Keratinocyte (primary cell): ENCODE measurements around the gene EMX1. TPM values are rescaled to one million over a fixed set of nuclear protein-coding genes. Genes with fewer than 3 reads are reported as not detected.
"Not testable (repeated sequence)": the region's sequence is repeated elsewhere in the genome, so short reads cannot be mapped to it uniquely, and the experiment has no call there.

Source experiments
- DNase-seq: peaks from one replicate; pipeline ENCODE4 v3.0.0-alpha.2; 2011; ENCODE audit warnings: low read depth, missing footprints, low spot score
- FAIRE-seq: peaks from 2 replicates; lab custom pipeline; 2011; peaks lifted over from hg19 to GRCh38; lab: Jason Lieb, UNC
- H2AFZ ChIP-seq: 2 replicates; pipeline ENCODE4 v1.6.0; 2012; ENCODE audit warnings: low read length, control low read depth, inconsistent platforms; ENCODE audit not compliant: control insufficient read depth
- H3K27ac ChIP-seq: 2 replicates; pipeline ENCODE4 v1.5.1; 2011; ENCODE audit warnings: low read length; ENCODE audit not compliant: control insufficient read depth, insufficient read depth
- H3K27me3 ChIP-seq: 3 replicates; pipeline ENCODE4 v1.6.0; 2011; ENCODE audit warnings: low read length; ENCODE audit not compliant: control insufficient read depth, insufficient read depth; ENCODE audit errors: extremely low read depth
- H3K36me3 ChIP-seq, 2 experiments: 2 replicates in 1 of 2; 3 replicates in 1 of 2; pipeline ENCODE4 v1.5.1; 2011; ENCODE audit warnings: low read length in 2 of 2, mild to moderate bottlenecking in 1 of 2; ENCODE audit not compliant: control insufficient read depth in 2 of 2, insufficient read depth in 2 of 2; ENCODE audit errors: extremely low read depth in 1 of 2
- H3K4me1 ChIP-seq: 3 replicates; pipeline ENCODE4 v1.5.1; 2011; ENCODE audit warnings: low read length; ENCODE audit not compliant: control insufficient read depth, insufficient read depth; ENCODE audit errors: extremely low read depth
- H3K4me2 ChIP-seq: 3 replicates; pipeline ENCODE4 v1.6.0; 2011; ENCODE audit warnings: low read depth, low read length; ENCODE audit not compliant: control insufficient read depth, insufficient read depth; ENCODE audit errors: extremely low read depth
- H3K4me3 ChIP-seq, 3 experiments: fragments of 200-600 bp in 1 of 3; sonication (generic) in 1 of 3; 2 replicates in 2 of 3; 3 replicates in 1 of 3; pipeline ENCODE4 v1.5.1; 2011 to 2016; ENCODE audit warnings: low read length in 3 of 3, mild to moderate bottlenecking in 3 of 3, control low read depth in 2 of 3, inconsistent platforms in 1 of 3, low read depth in 1 of 3, mixed read lengths in 1 of 3, mixed run types in 1 of 3, moderate library complexity in 1 of 3; ENCODE audit not compliant: control insufficient read depth in 2 of 3, insufficient read depth in 2 of 3; ENCODE audit errors: extremely low read depth in 1 of 3
- H3K79me2 ChIP-seq: 2 replicates; pipeline ENCODE4 v1.6.0; 2012; ENCODE audit warnings: low read length; ENCODE audit not compliant: control insufficient read depth, insufficient read depth
- H3K9ac ChIP-seq: 3 replicates; pipeline ENCODE4 v1.6.0; 2011; ENCODE audit warnings: low read length; ENCODE audit not compliant: control insufficient read depth, insufficient read depth; ENCODE audit errors: extremely low read depth
- H3K9me1 ChIP-seq: 3 replicates; pipeline ENCODE4 v1.6.0; 2011; ENCODE audit warnings: low read length; ENCODE audit not compliant: control insufficient read depth, insufficient read depth; ENCODE audit errors: extremely low read depth
- H3K9me3 ChIP-seq: 2 replicates; pipeline ENCODE4 v1.5.1; 2012; ENCODE audit warnings: low read depth, low read length; ENCODE audit not compliant: control insufficient read depth
- H4K20me1 ChIP-seq: 3 replicates; pipeline ENCODE4 v1.6.0; 2011; ENCODE audit warnings: low read length; ENCODE audit not compliant: control insufficient read depth, insufficient read depth; ENCODE audit errors: extremely low read depth
- CTCF ChIP-seq, 3 experiments: IDR thresholded peaks in 1 of 3; conservative IDR thresholded peaks in 1 of 3; optimal IDR thresholded peaks in 1 of 3; 2 replicates in 2 of 3; 3 replicates in 1 of 3; pipeline versions ENCODE3 to v1.5.1; 2011; ENCODE audit warnings: low read length in 3 of 3, mild to moderate bottlenecking in 3 of 3, moderate library complexity in 2 of 3, control low read depth in 1 of 3, inconsistent platforms in 1 of 3; ENCODE audit not compliant: insufficient read depth in 2 of 3; ENCODE audit errors: extremely low read depth in 1 of 3
- EZH2 ChIP-seq: IDR thresholded peaks from one replicate; pipeline ENCODE4 v1.6.1; 2012; ENCODE audit warnings: inconsistent platforms, mild to moderate bottlenecking, low read length, moderate library complexity
- dilution Hi-C: fragments of 300-500 bp; cut with MboI; formaldehyde crosslinking; loops from one replicate; pipeline ENCODE4 v1.7.0; 2020; ENCODE audit warnings: low sequenced_read_pairs; ENCODE audit not compliant: extremely low pct_ligation_motif_present
- polyA plus RNA-seq, 5 experiments: library from polyadenylated mRNA; depleted of rRNA in 3 of 5; stranded (reverse) in 3 of 5; stranded (forward) in 1 of 5; unstranded in 1 of 5; fragments of >200 nt; gene quantifications; 1 replicate in 1 of 5; 2 replicates in 3 of 5; 3 replicates in 1 of 5; pipeline versions ENCODE4 v1.2.1 to v1.2.3, GENCODE V29; 2011 to 2012; ENCODE audit warnings: missing spikeins in 2 of 5, low read depth in 1 of 5, low replicate concordance in 1 of 5

The EMX1 gene
- polyA plus RNA-seq, 1 donor (not counting 4 experiments of a cell fraction or from before 2014, with no cell fraction given): not detected

- peaks cover 30% of the 10 kb centered on the region for H3K27me3 ChIP-seq
- FAIRE-seq: no peak
- H2AFZ ChIP-seq: no peak overlapping the region
- no peaks in the 10 kb centered on the region for H3K36me3 ChIP-seq
- no peak overlapping the region for H3K4me3 ChIP-seq
- H4K20me1 ChIP-seq: no peaks in the 10 kb centered on the region
- H3K79me2 ChIP-seq: no peaks in the 10 kb centered on the region
- dilution Hi-C loops: no loop called here
- peaks cover 13% of the 10 kb centered on the region for H3K4me1 ChIP-seq
- H3K27ac ChIP-seq: no peak overlapping the region
- no peak for DNase-seq
- no peak overlapping the region for H3K9ac ChIP-seq
- no peak overlapping the region for H3K4me2 ChIP-seq
- H3K9me1 ChIP-seq: no peaks in the 10 kb centered on the region
- H3K9me3 ChIP-seq: no peaks in the 10 kb centered on the region
- no peak for TF ChIP-seq EZH2
- no peak for TF ChIP-seq CTCF (optimal IDR thresholded peaks at IDR 0.05 in 1 of 3, IDR thresholded peaks at IDR 0.05 in 1 of 3, conservative IDR thresholded peaks at IDR 0.05 in 1 of 3; ENCODE audit: extremely low read depth in 1 of 3, insufficient read depth in 2 of 3, low read length in 3 of 3)
These were observed 17.0 kb upstream of the EMX1 start for GRCh38 chr2:72900191-72900825.

- H3K4me2 ChIP-seq: no peak overlapping the region
- H3K4me1 ChIP-seq: peaks cover 2% of the 10 kb centered on the region
- no peak overlapping the region for H3K4me3 ChIP-seq
- no peak overlapping the region for H3K27ac ChIP-seq
- no peak overlapping the region for H2AFZ ChIP-seq
- no peaks in the 10 kb centered on the region for H3K9me1 ChIP-seq
- TF ChIP-seq CTCF (optimal IDR thresholded peaks at IDR 0.05 in 1 of 3, IDR thresholded peaks at IDR 0.05 in 1 of 3, conservative IDR thresholded peaks at IDR 0.05 in 1 of 3; ENCODE audit: extremely low read depth in 1 of 3, insufficient read depth in 2 of 3, low read length in 3 of 3) (no peak), EZH2 (no peak)
- no peak for DNase-seq
- dilution Hi-C loops: no loop called here
- no peaks in the 10 kb centered on the region for H3K9me3 ChIP-seq
- no peak for FAIRE-seq
- H3K9ac ChIP-seq: no peak overlapping the region
- no peaks in the 10 kb centered on the region for H3K36me3 ChIP-seq
- H3K27me3 ChIP-seq: peaks cover 32% of the 10 kb centered on the region
- H4K20me1 ChIP-seq: no peaks in the 10 kb centered on the region
- H3K79me2 ChIP-seq: no peaks in the 10 kb centered on the region
These were observed 15.9 kb upstream of the EMX1 start for GRCh38 chr2:72901426-72901825.

- H3K9ac ChIP-seq, H3K9me3 ChIP-seq, H2AFZ ChIP-seq, dilution Hi-C loops, H3K9me1 ChIP-seq, H3K4me1 ChIP-seq, FAIRE-seq, H3K4me3 ChIP-seq, H3K4me2 ChIP-seq, H3K79me2 ChIP-seq, H4K20me1 ChIP-seq, H3K36me3 ChIP-seq, H3K27ac ChIP-seq, DNase-seq: not testable (repeated sequence)
- peaks cover 39% of the 10 kb centered on the region for H3K27me3 ChIP-seq
These were observed 9.9 kb upstream of the EMX1 start for GRCh38 chr2:72907369-72907768.
